ENCODE measurements around the gene CD209. TPM values are rescaled to one million over a fixed set of nuclear protein-coding genes. Genes with fewer than 3 reads are reported as not detected.

The CD209 gene
- total and polyA plus RNA-seq, 2 of the 8 experiments (the other 6 are each of a cell fraction or from before 2014, with no cell fraction given): 0.05 to 0.22 TPM

DNA sequence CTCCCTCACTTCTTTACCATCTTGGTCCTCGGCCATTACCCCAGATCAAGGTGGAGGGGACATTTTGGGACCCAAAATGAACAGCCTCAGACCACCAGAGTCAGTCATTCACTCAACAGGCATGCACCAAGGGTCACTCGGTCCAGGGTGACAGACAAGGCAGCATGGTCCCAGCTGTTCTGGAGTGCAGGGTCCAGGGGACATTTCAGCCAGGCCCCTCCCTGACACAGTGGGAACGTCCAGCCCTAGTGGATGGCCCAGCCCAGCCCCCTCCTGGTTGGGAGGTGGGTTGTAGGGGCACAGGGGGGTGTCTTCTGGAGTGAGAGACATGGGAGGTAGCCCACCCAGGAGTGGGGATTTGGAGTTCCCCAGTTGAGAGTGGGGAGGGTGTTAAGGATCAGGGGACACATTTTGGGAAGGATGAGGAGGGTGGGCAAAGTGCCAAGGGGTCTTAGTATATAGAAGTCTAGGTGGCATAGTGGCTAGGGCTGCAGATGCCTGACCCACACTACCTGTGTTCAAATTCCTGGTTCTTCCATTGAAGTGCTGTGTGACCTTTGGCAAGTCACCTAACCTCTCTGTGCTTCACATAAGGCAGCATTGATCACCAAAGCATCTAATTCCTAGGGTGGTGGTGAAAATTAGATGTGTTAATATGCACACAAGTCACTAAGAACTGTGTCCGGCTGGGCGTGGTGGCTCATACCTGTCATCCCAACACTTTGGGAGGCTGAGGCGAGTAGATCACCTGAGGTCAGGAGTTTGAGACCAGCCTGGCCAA, 42.9 kb downstream of the CD209 start:
- no peaks in the 10 kb centered on the region for H4K20me1 ChIP-seq (replicated peaks in 1 of 2; ENCODE audit: control insufficient read depth in 1 of 2, insufficient read depth in 2 of 2, low read length in 2 of 2)
- CTCF ChIA-PET (ENCODE audit: partially characterized antibody): no interaction called here
- H3K23me2 ChIP-seq (ENCODE audit: low read depth, low read length): 0 out of 2 replicates have a peak, but pooled peaks cover 1% of the 10 kb centered on the region
- H3K4ac ChIP-seq (replicated peaks; ENCODE audit: insufficient read length, low read depth, low read length): no peak overlapping the region
- no peaks in the 10 kb centered on the region; a peak in 1 of 7 replicates for H3K4me1 ChIP-seq (replicated peaks in 1 of 4; ENCODE audit: control insufficient read depth in 3 of 4, insufficient read depth in 4 of 4, low read length in 3 of 4)
- H2BK20ac ChIP-seq (ENCODE audit: low read length): no peak overlapping the region
- DNase-seq (ENCODE audit: low read depth in 1 of 2, low spot score in 2 of 2) (no peak), FAIRE-seq (no peak)
- H3K18ac ChIP-seq (ENCODE audit: extremely low read depth, low read length): no peak overlapping the region
- no peak overlapping the region for H3K14ac ChIP-seq (ENCODE audit: insufficient read length)
- H3K23ac ChIP-seq (ENCODE audit: insufficient read length): no peak overlapping the region
- TF ChIP-seq POLR2AphosphoS5 (IDR thresholded peaks at IDR 0.05; ENCODE audit: low read depth, low read length): no peak
- TF ChIP-seq KDM1A (IDR thresholded peaks at IDR 0.05; ENCODE audit: borderline replicate concordance, low read length): peak; percentile 91
- no peaks in the 10 kb centered on the region for H3K36me3 ChIP-seq (ENCODE audit: control insufficient read depth in 2 of 4, insufficient read depth in 4 of 4, low read length in 3 of 4)
- H2BK12ac ChIP-seq (ENCODE audit: low read depth, low read length): no peak overlapping the region
- no peak overlapping the region for H3K9ac ChIP-seq (replicated peaks in 1 of 4; ENCODE audit: extremely low read depth in 1 of 4, low read depth in 3 of 4, low read length in 3 of 4)
- 0 out of 2 replicates have a peak overlapping the region, but pooled peaks have one; percentile 24 for H2AK5ac ChIP-seq (ENCODE audit: low read depth, low read length)
- H2BK5ac ChIP-seq (ENCODE audit: low read depth, low read length): no peak overlapping the region
- H2BK120ac ChIP-seq (replicated peaks; ENCODE audit: low read depth, low read length): no peak overlapping the region
- H3K4me2 ChIP-seq (ENCODE audit: insufficient read depth in 1 of 2, low read depth in 2 of 2, low read length in 2 of 2): no peak overlapping the region
- 0 out of 2 replicates have a peak overlapping the region, but pooled peaks have one; percentile 16 for H2BK15ac ChIP-seq (ENCODE audit: low read length)
- 89% methylated on average over 6 of the region's 6 CpGs; no CpG with 5 or more reads in 1 of the 2 experiments for WGBS, 2 experiments (ENCODE audit: extremely low coverage in 1 of 2, insufficient coverage in 1 of 2, insufficient read length in 1 of 2, insufficient replicate concordance in 2 of 2, low coverage in 1 of 2, low lambda C conversion rate in 2 of 2, missing lambda C conversion rate in 1 of 2)
- no peaks in the 10 kb centered on the region for H3K79me1 ChIP-seq (ENCODE audit: low read depth, low read length)
- POLR2A ChIA-PET (ENCODE audit: partially characterized antibody): interaction anchor here (0.7 to 1.0 kb wide), 2 partner anchors 18 to 806 kb away, joined by 3 read pairs; no protein-coding TSS in a partner anchor
- H4K91ac ChIP-seq (replicated peaks; ENCODE audit: insufficient read length, low read length): peak overlapping the region; percentile 40
- H3K4me3 ChIP-seq (ENCODE audit: extremely low read depth in 1 of 4, insufficient read depth in 2 of 4, low read depth in 3 of 4, low read length in 4 of 4): no peak overlapping the region
- H3K56ac ChIP-seq (replicated peaks; ENCODE audit: insufficient read length, low read depth, low read length): no peak overlapping the region
- no peaks in the 10 kb centered on the region for H3K9me3 ChIP-seq (ENCODE audit: insufficient read depth in 2 of 2, low read depth in 1 of 2, low read length in 1 of 2)
- H3K79me2 ChIP-seq (ENCODE audit: control insufficient read depth in 1 of 2, insufficient read depth in 2 of 2, low read length in 2 of 2): no peaks in the 10 kb centered on the region
- no peaks in the 10 kb centered on the region; a peak in 1 of 7 replicates for H3K27me3 ChIP-seq (replicated peaks in 1 of 4; ENCODE audit: control insufficient read depth in 3 of 4, extremely low read depth in 1 of 4, insufficient read depth in 3 of 4, low read length in 3 of 4)
- H3K27ac ChIP-seq (ENCODE audit: low read depth, low read length): no peak overlapping the region
- H2AFZ ChIP-seq (ENCODE audit: low read length): no peak overlapping the region
- no peak overlapping the region for H4K5ac ChIP-seq (ENCODE audit: insufficient read length, low read depth, low read length)
- H4K8ac ChIP-seq (ENCODE audit: extremely low read depth, insufficient read depth, low read length): 0 out of 2 replicates have a peak overlapping the region, but pooled peaks have one; percentile 25

All from H1 (cell line).